ENCODE data around the gene COPS6. TPM values are rescaled to one million over a fixed set of nuclear protein-coding genes. Genes with fewer than 3 reads are reported as not detected.
A peak's percentile ranks its signal among the peaks of the same experiment; 100 is the strongest.

Gene COPS6
- total and polyA plus RNA-seq, 4 donors = 28.7 to 63.2 (median 46.8) TPM

- Histone ChIP-seq H3K4me1 (ENCODE audit: control insufficient read depth in 4 of 4, insufficient read depth in 4 of 4, low read length in 3 of 4) (peaks cover 0 to 6% (median 2%) of the 10 kb centered on the region in 4 donors), H3K27me3 (ENCODE audit: control insufficient read depth in 4 of 4, insufficient read depth in 4 of 4, low read length in 3 of 4) (no peaks in the 10 kb centered on the region), H3K27ac (ENCODE audit: low read depth in 1 of 2, low read length in 2 of 2) (no peak overlapping the region), H3K36me3 (ENCODE audit: control insufficient read depth in 4 of 4, insufficient read depth in 3 of 4, low read depth in 1 of 4, low read length in 3 of 4) (peaks cover 21 to 66% (median 60%) of the 10 kb centered on the region in 4 donors), H3K4me3 (ENCODE audit: low read depth in 1 of 3, low read length in 3 of 3) (peak overlapping the region in 2 of 3 donors; percentile 9 to 55), H3K9ac (ENCODE audit: low read depth in 1 of 2, low read length in 2 of 2) (no peak overlapping the region), H3K9me3 (ENCODE audit: control insufficient read depth in 4 of 4, low read length in 3 of 4) (peaks cover 20 to 30% (median 22%) of the 10 kb centered on the region in 4 donors)
- no peak for TF ChIP-seq NR2F2 (IDR thresholded peaks at IDR 0.05)
- no peak for TF ChIP-seq SP1 (IDR thresholded peaks at IDR 0.05)
- TF ChIP-seq GABPA (IDR thresholded peaks at IDR 0.05 in 1 of 2, conservative IDR thresholded peaks at IDR 0.05 in 1 of 2) = no peak
- TF ChIP-seq FOXA2 (IDR thresholded peaks at IDR 0.05) = no peak
- no peak for TF ChIP-seq EGR1 (IDR thresholded peaks at IDR 0.05; ENCODE audit: low read depth in 2 of 2)
- no peak for TF ChIP-seq RAD21 (IDR thresholded peaks at IDR 0.05)
- TF ChIP-seq HNF4A (conservative IDR thresholded peaks at IDR 0.05) = no peak
- no peak for TF ChIP-seq HNF4G (IDR thresholded peaks at IDR 0.05)
- TF ChIP-seq ATF3 (IDR thresholded peaks at IDR 0.05) = no peak
- no peak for TF ChIP-seq RXRA (IDR thresholded peaks at IDR 0.05)
- no peak for TF ChIP-seq FOXA1 (IDR thresholded peaks at IDR 0.05)
- TF ChIP-seq JUND (IDR thresholded peaks at IDR 0.05) = no peak
- TF ChIP-seq TAF1 (conservative IDR thresholded peaks at IDR 0.05) = no peak
- no peak for TF ChIP-seq MAX (IDR thresholded peaks at IDR 0.05)
- no peak for TF ChIP-seq REST (IDR thresholded peaks at IDR 0.05)
- TF ChIP-seq YY1 (IDR thresholded peaks at IDR 0.05) = no peak
- TF ChIP-seq ZBTB33 (IDR thresholded peaks at IDR 0.05) = no peak
- no peak for TF ChIP-seq CTCF (IDR thresholded peaks at IDR 0.05; ENCODE audit: low read depth, low read length, missing input control)
- no peak for DNase-seq (ENCODE audit: low spot score)
- 98% methylated on average over 11 of the region's 11 CpGs for WGBS
Observed at GRCh38 chr7:100071018-100071723, 17.6 kb upstream of the COPS6 start.
